Endothelial cell of umbilical vein (primary cell): ENCODE results near the gene WDR7. TPM values are rescaled to one million over a fixed set of nuclear protein-coding genes. Genes with fewer than 3 reads are reported as not detected.
"Not testable (repeated sequence)": the region's sequence is repeated elsewhere in the genome, so short reads cannot be mapped to it uniquely, and the experiment has no call there.

Source experiments
- BruUV-seq: library from RNA; stranded (reverse); fragments of 400-500 nt; replicated peaks from 2 replicates; lab custom pipeline; 2021; lab: Mats Ljungman, UMichigan
- CTCF ChIA-PET: fragments of 300-600, 350-600 bp; sonication (Branson Sonifier 250); formaldehyde crosslinking; loops from one replicate; lab custom pipeline; 2021; ENCODE audit warnings: antibody characterized with exemption, inconsistent platforms; lab: Charles Lee
- POLR2A ChIA-PET: fragments of 300-600, 350-600 bp; sonication (Branson Sonifier 250); formaldehyde crosslinking; loops from one replicate; lab custom pipeline; 2021; ENCODE audit warnings: antibody characterized with exemption, inconsistent platforms; lab: Charles Lee
- DNase-seq: peaks from one replicate; pipeline ENCODE4 v3.0.0-alpha.2; 2011; ENCODE audit warnings: low read depth, low spot score
- FAIRE-seq: peaks from 2 replicates; lab custom pipeline; 2011; peaks lifted over from hg19 to GRCh38; lab: Jason Lieb, UNC
- H2AFZ ChIP-seq: 2 replicates; pipeline ENCODE4 v1.6.0; 2012; ENCODE audit warnings: low read depth, low read length, control low read depth, inconsistent platforms
- H3K27ac ChIP-seq: 2 replicates; pipeline ENCODE4 v1.5.1; 2011; ENCODE audit warnings: low read depth, mild to moderate bottlenecking, control low read depth, low read length, moderate library complexity; ENCODE audit not compliant: insufficient read depth
- H3K27me3 ChIP-seq, 2 experiments: 2 replicates each; pipeline versions ENCODE4 v1.6.0 to v1.6.1; 2011; ENCODE audit warnings: low read length in 2 of 2, mixed read lengths in 1 of 2; ENCODE audit not compliant: control insufficient read depth in 2 of 2, insufficient read depth in 2 of 2
- H3K36me3 ChIP-seq, 2 experiments: 2 replicates in 1 of 2; 3 replicates in 1 of 2; pipeline ENCODE4 v1.5.1; 2011; ENCODE audit warnings: low read length in 2 of 2, mild to moderate bottlenecking in 1 of 2, moderate library complexity in 1 of 2; ENCODE audit not compliant: control insufficient read depth in 2 of 2, insufficient read depth in 2 of 2; ENCODE audit errors: extremely low read depth in 1 of 2
- H3K4me1 ChIP-seq: 3 replicates; pipeline ENCODE4 v1.5.1; 2011; ENCODE audit warnings: mild to moderate bottlenecking, low read length; ENCODE audit not compliant: control insufficient read depth, insufficient read depth; ENCODE audit errors: extremely low read depth
- H3K4me2 ChIP-seq: 2 replicates; pipeline ENCODE4 v1.6.1; 2011; ENCODE audit warnings: low read length, control low read depth, mixed read lengths; ENCODE audit not compliant: insufficient read depth
- H3K4me3 ChIP-seq, 3 experiments: fragments of 200-600 bp in 1 of 3; sonication (generic), shearing (Covaris generic) in 1 of 3; replicated peaks in 1 of 3; 2 replicates each; pipeline ENCODE4 v1.5.1; 2011 to 2016; ENCODE audit warnings: control low read depth in 3 of 3, low read length in 3 of 3, mild to moderate bottlenecking in 2 of 3, inconsistent platforms in 1 of 3, low read depth in 1 of 3, moderate library complexity in 1 of 3; ENCODE audit not compliant: insufficient read depth in 1 of 3
- H3K79me2 ChIP-seq: 2 replicates; pipeline ENCODE4 v1.6.0; 2012; ENCODE audit warnings: low read length, inconsistent platforms; ENCODE audit not compliant: control insufficient read depth, insufficient read depth
- H3K9ac ChIP-seq: replicated peaks from 2 replicates; pipeline ENCODE3; 2011; ENCODE audit warnings: low read length, control low read depth; ENCODE audit not compliant: insufficient read depth; ENCODE audit errors: extremely low read depth
- H3K9me1 ChIP-seq: replicated peaks from 3 replicates; pipeline ENCODE4 v1.6.0; 2011; ENCODE audit warnings: mild to moderate bottlenecking, low read length; ENCODE audit not compliant: control insufficient read depth, insufficient read depth; ENCODE audit errors: extremely low read depth
- H3K9me3 ChIP-seq: replicated peaks from 2 replicates; pipeline ENCODE4 v1.5.1; 2012; ENCODE audit warnings: low read length, inconsistent platforms; ENCODE audit not compliant: control insufficient read depth, insufficient read depth
- H4K20me1 ChIP-seq: replicated peaks from 2 replicates; pipeline ENCODE3; 2011; ENCODE audit warnings: mild to moderate bottlenecking, low read length; ENCODE audit not compliant: control insufficient read depth, insufficient read depth; ENCODE audit errors: extremely low read depth
- FOS ChIP-seq: IDR thresholded peaks from 2 replicates; pipeline ENCODE4 v1.6.1; 2011; ENCODE audit warnings: mild to moderate bottlenecking, low read length, moderate library complexity, borderline replicate concordance; ENCODE audit not compliant: insufficient read depth
- GATA2 ChIP-seq: IDR thresholded peaks from 2 replicates; pipeline ENCODE4 v1.7.0; 2011; ENCODE audit warnings: low read depth, mild to moderate bottlenecking, moderate library complexity, mixed read lengths, low read length; ENCODE audit not compliant: insufficient read length, insufficient read depth
- JUN ChIP-seq: IDR thresholded peaks from 2 replicates; pipeline ENCODE4 v1.6.1; 2011; ENCODE audit warnings: borderline replicate concordance, low read depth; ENCODE audit not compliant: insufficient read length, insufficient read depth
- MYC ChIP-seq: IDR thresholded peaks from one replicate; pipeline ENCODE4 v1.6.1; 2011; ENCODE audit warnings: mild to moderate bottlenecking, low read depth, low read length
- POLR2A ChIP-seq: IDR thresholded peaks from 2 replicates; pipeline ENCODE4 v1.6.1; 2012; ENCODE audit warnings: low read depth, mild to moderate bottlenecking, control low read depth, low read length
- POLR2AphosphoS5 ChIP-seq: IDR thresholded peaks from 2 replicates; pipeline ENCODE4 v1.6.1; 2012; ENCODE audit warnings: low read depth, mild to moderate bottlenecking, control low read depth, low read length, moderate library complexity; ENCODE audit not compliant: insufficient read depth
- dilution Hi-C: fragments of 300-500 bp; cut with MboI; formaldehyde crosslinking; loops from one replicate; pipeline ENCODE4 v1.15.0; 2019; ENCODE audit warnings: low sequenced_read_pairs; ENCODE audit not compliant: extremely low pct_ligation_motif_present
- intact Hi-C: fragments of 100-400 bp; cut with micrococcal nuclease; formaldehyde crosslinking; loops from one replicate; pipeline ENCODE4 v1.10.0; 2022
- polyA plus RNA-seq, 4 experiments: library from polyadenylated mRNA; depleted of rRNA in 3 of 4; stranded (reverse) in 3 of 4; unstranded in 1 of 4; fragments of >200 nt; gene quantifications; 2 replicates each; pipeline versions ENCODE4 v1.2.1 to v1.2.3, GENCODE V29; 2011 to 2012; ENCODE audit warnings: missing spikeins in 1 of 4
- total RNA-seq: library from RNA; stranded (reverse); gene quantifications from 2 replicates; pipeline ENCODE4 v1.2.3, GENCODE V29; 2021
- TF ChIP-seq, protein P1 (sequence below), 2 donors: IDR thresholded peaks; 1 replicate in 1 of 2; 2 replicates in 1 of 2; pipeline ENCODE4 v1.5.1; 2011; ENCODE audit warnings: low read length in 2 of 2, mild to moderate bottlenecking in 2 of 2, moderate library complexity in 2 of 2, control low read depth in 1 of 2, inconsistent platforms in 1 of 2, low read depth in 1 of 2; ENCODE audit not compliant: insufficient read depth in 1 of 2; ENCODE audit errors: extremely low read depth in 1 of 2
- TF ChIP-seq, protein P2 (sequence below): IDR thresholded peaks from 2 replicates; pipeline ENCODE4 v1.6.1; 2011; ENCODE audit not compliant: insufficient read depth, insufficient read length

Gene WDR7
- total and polyA plus RNA-seq, 2 donors (not counting 3 experiments of a cell fraction or from before 2014, with no cell fraction given), result 5.9 to 19.0 TPM

DNA sequence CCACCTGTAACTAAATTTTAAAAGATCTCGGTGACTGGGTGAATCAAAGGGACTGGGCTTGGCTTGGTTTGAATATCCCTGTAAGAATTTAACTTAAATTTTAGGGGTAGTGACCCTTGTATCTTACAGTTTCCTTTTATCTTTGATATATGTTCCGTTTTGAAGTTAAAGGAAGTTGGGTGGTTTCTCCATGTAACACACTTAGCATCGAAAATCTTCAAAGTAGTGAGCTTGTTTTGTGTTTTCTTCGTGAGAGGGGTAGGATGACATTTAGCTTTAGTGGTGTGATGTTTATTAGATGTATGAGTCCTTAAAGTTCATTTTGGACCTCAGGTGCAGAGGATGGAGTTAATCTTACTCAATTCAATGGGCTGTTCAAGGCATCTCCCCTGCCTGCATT, 1.6 kb downstream of the WDR7 start:
- H3K9me3 ChIP-seq, result no peaks in the 10 kb centered on the region
- CTCF ChIA-PET, result interaction anchor here (2.0 kb wide), 1 partner anchor 11 kb away, joined by 9 read pairs; no protein-coding TSS in a partner anchor
- POLR2A ChIA-PET, result no interaction called here
- dilution Hi-C loops, result no loop called here
- no peak overlapping the region for H3K4me3 ChIP-seq
- H3K9ac ChIP-seq, result no peak overlapping the region
- no peaks in the 10 kb centered on the region for H3K36me3 ChIP-seq
- TF ChIP-seq MYC (no peak), POLR2AphosphoS5 (no peak), GATA2 (no peak), JUN (no peak), FOS (no peak), POLR2A (no peak)
- TF ChIP-seq, protein P1, sequence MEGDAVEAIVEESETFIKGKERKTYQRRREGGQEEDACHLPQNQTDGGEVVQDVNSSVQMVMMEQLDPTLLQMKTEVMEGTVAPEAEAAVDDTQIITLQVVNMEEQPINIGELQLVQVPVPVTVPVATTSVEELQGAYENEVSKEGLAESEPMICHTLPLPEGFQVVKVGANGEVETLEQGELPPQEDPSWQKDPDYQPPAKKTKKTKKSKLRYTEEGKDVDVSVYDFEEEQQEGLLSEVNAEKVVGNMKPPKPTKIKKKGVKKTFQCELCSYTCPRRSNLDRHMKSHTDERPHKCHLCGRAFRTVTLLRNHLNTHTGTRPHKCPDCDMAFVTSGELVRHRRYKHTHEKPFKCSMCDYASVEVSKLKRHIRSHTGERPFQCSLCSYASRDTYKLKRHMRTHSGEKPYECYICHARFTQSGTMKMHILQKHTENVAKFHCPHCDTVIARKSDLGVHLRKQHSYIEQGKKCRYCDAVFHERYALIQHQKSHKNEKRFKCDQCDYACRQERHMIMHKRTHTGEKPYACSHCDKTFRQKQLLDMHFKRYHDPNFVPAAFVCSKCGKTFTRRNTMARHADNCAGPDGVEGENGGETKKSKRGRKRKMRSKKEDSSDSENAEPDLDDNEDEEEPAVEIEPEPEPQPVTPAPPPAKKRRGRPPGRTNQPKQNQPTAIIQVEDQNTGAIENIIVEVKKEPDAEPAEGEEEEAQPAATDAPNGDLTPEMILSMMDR (IDR thresholded peaks at IDR 0.05; ENCODE audit: extremely low read depth in 1 of 2, insufficient read depth in 1 of 2, low read depth in 1 of 2, low read length in 2 of 2), result no peak
- TF ChIP-seq, protein P2, sequence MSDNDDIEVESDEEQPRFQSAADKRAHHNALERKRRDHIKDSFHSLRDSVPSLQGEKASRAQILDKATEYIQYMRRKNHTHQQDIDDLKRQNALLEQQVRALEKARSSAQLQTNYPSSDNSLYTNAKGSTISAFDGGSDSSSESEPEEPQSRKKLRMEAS, result no peak
- H3K27ac ChIP-seq, result no peak overlapping the region
- peaks cover 9% of the 10 kb centered on the region for H3K4me1 ChIP-seq
- no TSS peak for BruUV-seq
- no peaks in the 10 kb centered on the region for H3K9me1 ChIP-seq
- H4K20me1 ChIP-seq, result no peaks in the 10 kb centered on the region
- no peak overlapping the region for H2AFZ ChIP-seq
- DNase-seq (no peak), FAIRE-seq (no peak)
- H3K4me2 ChIP-seq, result no peak overlapping the region
- intact Hi-C loops, result no loop called here
- no peaks in the 10 kb centered on the region for H3K27me3 ChIP-seq
- H3K79me2 ChIP-seq, result peaks cover 18% of the 10 kb centered on the region

DNA sequence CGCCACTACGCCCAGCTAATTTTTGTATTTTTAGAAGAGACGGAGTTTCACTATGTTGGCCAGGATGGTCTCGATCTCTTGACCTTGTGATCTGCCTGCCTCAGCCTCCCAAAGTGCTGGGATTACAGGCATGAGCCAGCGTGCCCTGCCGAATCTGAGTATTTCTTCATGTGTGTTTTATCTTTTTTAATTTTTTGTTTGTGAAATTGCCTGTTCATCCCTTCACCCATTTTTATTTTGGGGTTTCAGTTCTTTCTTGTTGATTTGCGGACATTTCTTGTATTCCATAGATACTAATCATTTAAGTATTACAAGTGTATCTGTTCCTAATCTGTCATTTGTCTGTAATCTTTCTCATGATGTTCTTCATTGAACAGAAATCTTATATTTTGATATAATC, 3.1 kb downstream of the WDR7 start:
- CTCF ChIA-PET, POLR2A ChIA-PET: not testable (repeated sequence)
- peaks cover 18% of the 10 kb centered on the region for H3K79me2 ChIP-seq

More for the DNA sequence above, 3.1 kb downstream of the WDR7 start:
- H3K9me3 ChIP-seq, FAIRE-seq, BruUV-seq, H3K4me2 ChIP-seq, H4K20me1 ChIP-seq, H3K36me3 ChIP-seq, H3K9ac ChIP-seq, H3K4me3 ChIP-seq, DNase-seq, dilution Hi-C loops, H3K9me1 ChIP-seq, H3K27me3 ChIP-seq, H2AFZ ChIP-seq, intact Hi-C loops, H3K27ac ChIP-seq, H3K4me1 ChIP-seq: not testable (repeated sequence)
